IMR-90 (cell line): ENCODE results near the gene RHOT2. TPM values are rescaled to one million over a fixed set of nuclear protein-coding genes. Genes with fewer than 3 reads are reported as not detected.

ENCODE experiments used
- ATAC-seq: fragments of 200-7000 bp; cut with Tn5 transposase; 2 replicates; pipeline ENCODE4 v1.9.1; 2020; ENCODE audit warnings: low read depth, mild to moderate bottlenecking, moderate library complexity
- BruUV-seq: library from RNA; stranded (reverse); fragments of 400-500 nt; replicated peaks from 2 replicates; lab custom pipeline; 2021; lab: Mats Ljungman, UMichigan
- CTCF ChIA-PET: fragments of 300-600 bp; formaldehyde crosslinking; extraction: SDS; loops from one replicate; lab custom pipeline; 2021; ENCODE audit warnings: antibody characterized with exemption; lab: Yijun Ruan, JAX
- POLR2A ChIA-PET: fragments of 300-600 bp; sonication (Branson Sonifier 250); formaldehyde crosslinking; loops from one replicate; lab custom pipeline; 2022; ENCODE audit warnings: antibody characterized with exemption; ENCODE audit not compliant: unreplicated experiment; lab: Charles Lee
- DNase-seq: peaks from one replicate; pipeline ENCODE4 v3.0.0; 2013
- H2AFZ ChIP-seq: replicated peaks from 2 replicates; pipeline ENCODE3; 2013; ENCODE audit warnings: low read length, mild to moderate bottlenecking; ENCODE audit not compliant: poor library complexity
- H2AK5ac ChIP-seq: 2 replicates; pipeline ENCODE4 v1.6.1; 2013; ENCODE audit warnings: low read depth, low read length, inconsistent platforms
- H2AK9ac ChIP-seq: replicated peaks from 2 replicates; pipeline ENCODE3; 2013; ENCODE audit warnings: mild to moderate bottlenecking, low read depth, low read length, moderate library complexity; ENCODE audit not compliant: poor library complexity
- H2BK120ac ChIP-seq: 2 replicates; pipeline ENCODE4 v1.6.1; 2013; ENCODE audit warnings: low read depth, low read length, inconsistent platforms
- H2BK15ac ChIP-seq: 3 replicates; pipeline ENCODE4 v1.6.1; 2013; ENCODE audit warnings: low read depth, low read length, inconsistent platforms
- H2BK20ac ChIP-seq: 2 replicates; pipeline ENCODE4 v1.6.1; 2013; ENCODE audit warnings: low read depth, mild to moderate bottlenecking, inconsistent platforms, low read length, moderate library complexity
- H2BK5ac ChIP-seq: 2 replicates; pipeline ENCODE4 v1.6.1; 2013; ENCODE audit warnings: mild to moderate bottlenecking, low read depth, low read length, inconsistent platforms; ENCODE audit not compliant: poor library complexity, severe bottlenecking
- H3K14ac ChIP-seq: replicated peaks from 2 replicates; pipeline ENCODE4 v1.6.1; 2013; ENCODE audit warnings: low read depth, low read length, inconsistent platforms
- H3K18ac ChIP-seq: 2 replicates; pipeline ENCODE4 v1.6.1; 2013; ENCODE audit warnings: low read depth, low read length, control low read depth
- H3K23ac ChIP-seq: 2 replicates; pipeline ENCODE4 v1.6.1; 2013; ENCODE audit warnings: low read depth, low read length, inconsistent platforms
- H3K27ac ChIP-seq: 2 replicates; pipeline ENCODE4 v1.5.1; 2013; ENCODE audit warnings: mild to moderate bottlenecking, control low read depth, low read length; ENCODE audit not compliant: insufficient read depth
- H3K27me3 ChIP-seq: 2 replicates; pipeline ENCODE4 v1.6.1; 2013; ENCODE audit warnings: low read length; ENCODE audit not compliant: control insufficient read depth, insufficient read depth
- H3K36me3 ChIP-seq: 2 replicates; pipeline ENCODE4 v1.6.1; 2013; ENCODE audit warnings: low read length, mixed read lengths; ENCODE audit not compliant: control insufficient read depth, insufficient read depth
- H3K4ac ChIP-seq: 2 replicates; pipeline ENCODE4 v1.6.1; 2013; ENCODE audit warnings: low read depth, low read length, inconsistent platforms
- H3K4me1 ChIP-seq: 2 replicates; pipeline ENCODE4 v1.6.1; 2013; ENCODE audit warnings: low read length, mixed read lengths; ENCODE audit not compliant: control insufficient read depth, insufficient read depth
- H3K4me2 ChIP-seq: 2 replicates; pipeline ENCODE4 v1.6.1; 2013; ENCODE audit warnings: low read depth, mild to moderate bottlenecking, control low read depth, low read length, moderate library complexity
- H3K4me3 ChIP-seq: 2 replicates; pipeline ENCODE4 v1.5.1; 2013; ENCODE audit warnings: low read depth, mild to moderate bottlenecking, control low read depth, low read length, moderate library complexity; ENCODE audit not compliant: insufficient read depth
- H3K56ac ChIP-seq: 2 replicates; pipeline ENCODE4 v1.6.1; 2013; ENCODE audit warnings: low read length, inconsistent platforms; ENCODE audit not compliant: insufficient read depth; ENCODE audit errors: extremely low read depth
- H3K79me1 ChIP-seq, 2 experiments: 2 replicates each; pipeline ENCODE4 v1.6.1; 2013; ENCODE audit warnings: low read length in 2 of 2, inconsistent platforms in 1 of 2, low read depth in 1 of 2
- H3K9ac ChIP-seq: 2 replicates; pipeline ENCODE4 v1.6.1; 2013; ENCODE audit warnings: low read depth, low read length, control low read depth
- H3K9me1 ChIP-seq: 2 replicates; pipeline ENCODE4 v1.6.1; 2013; ENCODE audit warnings: low read length, inconsistent platforms; ENCODE audit not compliant: insufficient read depth
- H3K9me3 ChIP-seq: 2 replicates; pipeline ENCODE4 v1.6.1; 2013; ENCODE audit warnings: low read length; ENCODE audit not compliant: control insufficient read depth, insufficient read depth
- H4K20me1 ChIP-seq: 2 replicates; pipeline ENCODE4 v1.6.1; 2013; ENCODE audit warnings: low read length, inconsistent platforms; ENCODE audit not compliant: insufficient read depth
- H4K5ac ChIP-seq: 2 replicates; pipeline ENCODE4 v1.6.1; 2013; ENCODE audit warnings: mild to moderate bottlenecking, low read depth, low read length, control low read depth
- H4K8ac ChIP-seq, 2 experiments: 2 replicates each; pipeline ENCODE4 v1.6.1; 2013; ENCODE audit warnings: low read depth in 2 of 2, low read length in 2 of 2, control low read depth in 1 of 2, inconsistent platforms in 1 of 2
- H4K91ac ChIP-seq: 2 replicates; pipeline ENCODE4 v1.6.1; 2013; ENCODE audit warnings: low read depth, low read length, inconsistent platforms; ENCODE audit not compliant: insufficient read depth
- CTCF ChIP-seq: conservative IDR thresholded peaks from 2 replicates; pipeline ENCODE4 v1.5.1; 2012; ENCODE audit warnings: mild to moderate bottlenecking, low read depth, low read length, improper control_type of control experiment
- MAFK ChIP-seq: IDR thresholded peaks from 2 replicates; pipeline ENCODE4 v1.6.1; 2012; ENCODE audit warnings: low read depth, low read length, improper control_type of control experiment
- WGBS, 2 experiments: methylation state at CpG; one replicate each; pipeline versions ENCODE4 v1.1.5 to v1.1.7; 2013; ENCODE audit warnings: missing lambda C conversion rate in 2 of 2; ENCODE audit not compliant: insufficient read length in 1 of 2; ENCODE audit errors: extremely low coverage in 2 of 2; 5-methylcytosine and 5-hydroxymethylcytosine counted together
- dilution Hi-C: fragments of 300-500 bp; cut with HindIII; formaldehyde crosslinking; loops from one replicate; pipeline ENCODE4 v1.14.3; 2018; ENCODE audit warnings: low sequenced_read_pairs; ENCODE audit not compliant: unreplicated experiment
- in situ Hi-C: fragments of 300-500 bp; cut with MboI; formaldehyde crosslinking; loops from 3 replicates; pipeline ENCODE4 v1.14.3; 2019; ENCODE audit warnings: low sequenced_read_pairs, inconsistent platforms, mixed read lengths
- intact Hi-C: fragments of 100-400 bp; cut with micrococcal nuclease; formaldehyde crosslinking; loops from 2 replicates; pipeline ENCODE4 v1.10.0; 2022
- polyA plus RNA-seq, 3 experiments: library from polyadenylated mRNA; depleted of rRNA; stranded (reverse); fragments of >200 nt; gene quantifications; 2 replicates each; pipeline ENCODE4 v1.2.3, GENCODE V29; 2012; ENCODE audit warnings: low replicate concordance in 1 of 3
- total RNA-seq: library from RNA; depleted of rRNA; stranded (reverse); fragments of >200 nt; gene quantifications from 2 replicates; pipeline ENCODE4 v1.2.3, GENCODE V29; 2012

RHOT2 gene
- total and polyA plus RNA-seq, 2 of the 4 experiments (the other 2 are of a cell fraction): 20.3 to 181 TPM

DNA sequence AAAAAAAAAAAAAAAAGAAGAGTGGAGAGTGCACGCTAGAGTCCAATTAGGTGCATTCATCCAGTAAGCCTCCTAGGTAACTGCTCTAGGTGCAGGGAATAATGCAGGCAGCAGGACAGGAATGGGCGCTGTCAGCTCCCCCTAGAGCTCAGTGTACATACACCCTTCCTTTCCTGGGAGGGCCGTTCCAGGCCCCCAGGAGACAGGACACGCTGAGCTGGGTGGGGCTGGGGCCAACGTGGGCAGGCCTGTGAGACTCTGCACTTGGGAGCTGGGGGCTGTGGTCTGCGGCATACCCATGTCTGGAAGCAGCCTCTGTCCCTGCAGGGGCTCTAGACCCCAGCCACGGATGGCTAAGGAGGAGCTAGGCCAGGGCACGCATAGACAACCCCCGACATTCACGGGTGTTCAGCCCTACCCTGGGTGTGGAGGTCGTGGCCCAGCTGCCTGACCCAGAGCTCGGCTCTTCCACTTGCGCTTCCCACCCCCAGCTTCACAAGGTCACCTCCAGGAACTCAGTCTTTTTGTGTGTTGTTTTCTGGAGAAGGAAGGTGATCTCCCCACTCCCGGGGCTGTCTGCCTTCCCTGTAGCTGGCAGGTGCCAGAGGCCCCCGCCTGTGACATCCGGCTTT lies 52.0 kb downstream of the RHOT2 start:
- TF ChIP-seq CTCF: peak; percentile 23
- no peak for TF ChIP-seq MAFK

More for the DNA sequence above, 52.0 kb downstream of the RHOT2 start:
- POLR2A ChIA-PET: interaction anchor here (0.5 kb wide), 1 partner anchor 10 kb away, joined by 4 read pairs; no protein-coding TSS in a partner anchor
- Histone ChIP-seq H2BK20ac (no peak overlapping the region), H3K4ac (peak overlapping the region; percentile 83), H3K4me1 (peaks cover 17% of the 10 kb centered on the region), H3K9me1 (no peaks in the 10 kb centered on the region), H3K36me3 (peaks cover 1% of the 10 kb centered on the region; the same call in 1 of the 2 replicates), H3K56ac (no peak overlapping the region), H3K23ac (peak overlapping the region; percentile 28; the same call in 1 of the 2 replicates), H3K27me3 (no peaks in the 10 kb centered on the region), H3K27ac (peak overlapping the region; percentile 16), H3K9me3 (no peaks in the 10 kb centered on the region), H2AK5ac (peak overlapping the region; percentile 25), H3K14ac (no peak overlapping the region), H3K4me2 (peak overlapping the region; percentile 68), H3K4me3 (peak overlapping the region; percentile 98), H2AFZ (peak overlapping the region; percentile 96), H3K18ac (no peak overlapping the region), H4K91ac (no peak overlapping the region), H2AK9ac (peak overlapping the region; percentile 92), H3K9ac (peak overlapping the region; percentile 79; the same call in 1 of the 2 replicates), H2BK5ac (peak overlapping the region; percentile 93), H2BK120ac (no peak overlapping the region), H2BK15ac (no peak overlapping the region), H4K20me1 (peaks cover 7% of the 10 kb centered on the region), H3K79me1 (peaks cover 13 to 23% of the 10 kb centered on the region in 2 experiments), H4K5ac (peak overlapping the region; percentile 8; the same call in 1 of the 2 replicates), H4K8ac (peak overlapping the region in 1 of 2 experiments; percentile 94; a peak in 2 of 4 replicates)
- dilution Hi-C loops: no loop called here
- intact Hi-C loops: no loop called here
- BruUV-seq: no TSS peak
- 10% methylated on average over 2 of the region's 16 CpGs; no CpG with 5 or more reads in 1 of the 2 experiments for WGBS, 2 experiments
- CTCF ChIA-PET: interaction anchor here (0.6 kb wide), 1 partner anchor 8 kb away, joined by 3 read pairs; no protein-coding TSS in a partner anchor
- in situ Hi-C loops: loop anchor here (25.0 kb wide), 1 partner anchor 342 kb away; the partner anchor contains the start of gene SSTR5
- ATAC-seq: no peak
- DNase-seq: no peak
